Stimulated activated CD4-positive, alpha-beta T cell treated with anti-CD3 and anti-CD28 coated beads, Interleukin-2, amount 100 ng/mL, for 48 hours (primary cell): ENCODE results near the gene ETV7.

Source experiments
- DNase-seq, 2 donors: peaks; one replicate each; pipeline ENCODE4 v3.0.0-alpha.2; 2020

The ETV7 gene

DNA sequence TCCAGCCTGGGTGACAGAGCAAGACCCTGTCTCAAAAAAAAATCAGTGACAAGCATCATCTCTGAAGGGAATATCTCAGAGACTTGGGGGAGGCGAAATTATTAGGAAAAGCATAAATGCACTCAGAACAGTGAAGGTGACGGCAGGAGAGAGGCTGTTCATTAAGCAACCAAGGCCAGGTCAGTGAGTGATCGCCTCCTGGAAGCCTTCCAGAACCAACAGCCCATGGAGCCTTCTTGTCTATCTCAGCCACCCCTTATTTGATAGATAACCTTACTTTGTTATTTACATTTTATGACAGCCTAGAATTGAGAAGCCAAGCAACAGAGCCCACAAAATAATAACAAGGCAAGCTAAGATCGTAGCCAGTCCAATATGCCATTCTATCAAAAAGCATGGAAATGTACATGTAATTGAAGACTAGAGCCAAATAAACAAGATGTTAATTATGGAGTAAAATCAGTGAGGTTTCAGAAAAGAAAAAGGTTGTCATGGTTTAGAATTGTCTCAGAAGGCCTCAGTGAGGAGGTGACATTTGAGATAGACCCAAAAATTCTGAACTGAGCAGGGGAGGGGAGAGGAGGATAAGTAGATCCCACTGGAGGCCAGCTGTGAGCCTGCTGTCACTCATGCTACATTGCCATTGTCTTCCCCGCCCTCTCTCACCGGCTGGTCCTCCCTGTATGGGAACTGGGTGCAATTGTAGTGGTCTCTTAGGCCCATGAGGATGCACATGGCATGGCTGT lies 68.6 kb downstream of the ETV7 start:
- DNase-seq: no peak

DNA sequence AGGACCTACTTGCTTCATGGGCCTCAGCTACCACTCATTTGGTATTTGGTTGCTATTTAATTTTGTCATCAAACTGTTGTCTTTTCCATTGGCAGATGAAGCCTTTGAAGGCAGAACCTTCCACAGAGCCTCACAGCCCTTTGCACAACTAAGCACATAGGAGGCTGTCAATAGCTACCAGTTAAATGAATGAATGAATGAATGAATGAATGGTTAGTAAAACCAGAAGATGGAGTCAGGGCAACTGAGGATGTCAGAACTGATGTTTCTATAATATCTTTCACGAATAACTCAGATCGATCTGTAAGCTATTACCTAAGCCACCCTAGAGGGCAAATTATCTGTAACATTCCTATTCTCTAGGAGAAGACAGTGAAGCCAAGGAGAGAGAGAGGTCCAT lies 69.8 kb downstream of the ETV7 start:
- DNase-seq: no peak
